SK-N-SH treated with all-trans-retinoic acid at 6 μM for 48 hours (cell line): ENCODE data around the gene RGS2.

Experiments used
- BACH2 ChIP-seq: fragments of 250-450 bp; sonication (Bioruptor Pico); IDR thresholded peaks from 2 replicates; pipeline ENCODE4 v1.9.0; 2021; ENCODE audit warnings: mild to moderate bottlenecking, borderline replicate concordance
- CSDC2 ChIP-seq: fragments of 250-450 bp; sonication (Bioruptor Pico); IDR thresholded peaks from 2 replicates; pipeline ENCODE4 v1.5.0; 2020; ENCODE audit warnings: mild to moderate bottlenecking, moderate library complexity
- GLIS3 ChIP-seq: fragments of 250-450 bp; sonication (Bioruptor Pico); IDR thresholded peaks from 2 replicates; pipeline ENCODE4 v1.5.0; 2020; ENCODE audit warnings: mild to moderate bottlenecking, moderate library complexity
- ISL1 ChIP-seq: fragments of 250-450 bp; sonication (Bioruptor Pico); IDR thresholded peaks from 2 replicates; pipeline ENCODE4 v2.1.2; 2022; ENCODE audit warnings: mild to moderate bottlenecking, moderate library complexity
- OSR1 ChIP-seq: fragments of 250-450 bp; sonication (Bioruptor Pico); IDR thresholded peaks from 2 replicates; pipeline ENCODE4 v1.8.0; 2022; ENCODE audit warnings: moderate library complexity, mild to moderate bottlenecking, inconsistent platforms
- TCF4 ChIP-seq: fragments of 250-450 bp; sonication (Bioruptor Pico); IDR thresholded peaks from 2 replicates; pipeline ENCODE4 v1.8.0; 2021; ENCODE audit warnings: mild to moderate bottlenecking, moderate library complexity, borderline replicate concordance
- TOX ChIP-seq: fragments of 250-450 bp; sonication (Bioruptor Pico); IDR thresholded peaks from 2 replicates; pipeline ENCODE4 v1.8.0; 2021; ENCODE audit warnings: mild to moderate bottlenecking, moderate library complexity, borderline replicate concordance
- ZFP3 ChIP-seq: fragments of 250-450 bp; sonication (Bioruptor Pico); IDR thresholded peaks from 2 replicates; pipeline ENCODE4 v1.5.0; 2020; ENCODE audit warnings: mild to moderate bottlenecking, moderate library complexity
- ZNF8 ChIP-seq: fragments of 450-650 bp; formaldehyde crosslinking; IDR thresholded peaks from 2 replicates; pipeline ENCODE4 v1.5.0; 2020; ENCODE audit warnings: mild to moderate bottlenecking, moderate library complexity
- TF ChIP-seq, protein P1 (sequence below): fragments of 250-450 bp; sonication (Bioruptor Pico); IDR thresholded peaks from 2 replicates; pipeline ENCODE4 v1.8.0; 2020; ENCODE audit warnings: mild to moderate bottlenecking, moderate library complexity, borderline replicate concordance
- TF ChIP-seq, protein P2 (sequence below): fragments of 250-450 bp; sonication (Bioruptor Pico); IDR thresholded peaks from 2 replicates; pipeline ENCODE4 v1.5.0; 2020; ENCODE audit warnings: mild to moderate bottlenecking, moderate library complexity
- TF ChIP-seq, protein P3 (sequence below): fragments of 250-450 bp; sonication (Bioruptor Pico); IDR thresholded peaks from 2 replicates; pipeline ENCODE4 v1.8.0; 2021; ENCODE audit warnings: low read depth, mild to moderate bottlenecking, moderate library complexity, borderline replicate concordance

- TF ChIP-seq, protein P1, sequence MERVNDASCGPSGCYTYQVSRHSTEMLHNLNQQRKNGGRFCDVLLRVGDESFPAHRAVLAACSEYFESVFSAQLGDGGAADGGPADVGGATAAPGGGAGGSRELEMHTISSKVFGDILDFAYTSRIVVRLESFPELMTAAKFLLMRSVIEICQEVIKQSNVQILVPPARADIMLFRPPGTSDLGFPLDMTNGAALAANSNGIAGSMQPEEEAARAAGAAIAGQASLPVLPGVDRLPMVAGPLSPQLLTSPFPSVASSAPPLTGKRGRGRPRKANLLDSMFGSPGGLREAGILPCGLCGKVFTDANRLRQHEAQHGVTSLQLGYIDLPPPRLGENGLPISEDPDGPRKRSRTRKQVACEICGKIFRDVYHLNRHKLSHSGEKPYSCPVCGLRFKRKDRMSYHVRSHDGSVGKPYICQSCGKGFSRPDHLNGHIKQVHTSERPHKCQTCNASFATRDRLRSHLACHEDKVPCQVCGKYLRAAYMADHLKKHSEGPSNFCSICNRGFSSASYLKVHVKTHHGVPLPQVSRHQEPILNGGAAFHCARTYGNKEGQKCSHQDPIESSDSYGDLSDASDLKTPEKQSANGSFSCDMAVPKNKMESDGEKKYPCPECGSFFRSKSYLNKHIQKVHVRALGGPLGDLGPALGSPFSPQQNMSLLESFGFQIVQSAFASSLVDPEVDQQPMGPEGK (CRISPR knock-in tag): no peak
- TF ChIP-seq, protein P2, sequence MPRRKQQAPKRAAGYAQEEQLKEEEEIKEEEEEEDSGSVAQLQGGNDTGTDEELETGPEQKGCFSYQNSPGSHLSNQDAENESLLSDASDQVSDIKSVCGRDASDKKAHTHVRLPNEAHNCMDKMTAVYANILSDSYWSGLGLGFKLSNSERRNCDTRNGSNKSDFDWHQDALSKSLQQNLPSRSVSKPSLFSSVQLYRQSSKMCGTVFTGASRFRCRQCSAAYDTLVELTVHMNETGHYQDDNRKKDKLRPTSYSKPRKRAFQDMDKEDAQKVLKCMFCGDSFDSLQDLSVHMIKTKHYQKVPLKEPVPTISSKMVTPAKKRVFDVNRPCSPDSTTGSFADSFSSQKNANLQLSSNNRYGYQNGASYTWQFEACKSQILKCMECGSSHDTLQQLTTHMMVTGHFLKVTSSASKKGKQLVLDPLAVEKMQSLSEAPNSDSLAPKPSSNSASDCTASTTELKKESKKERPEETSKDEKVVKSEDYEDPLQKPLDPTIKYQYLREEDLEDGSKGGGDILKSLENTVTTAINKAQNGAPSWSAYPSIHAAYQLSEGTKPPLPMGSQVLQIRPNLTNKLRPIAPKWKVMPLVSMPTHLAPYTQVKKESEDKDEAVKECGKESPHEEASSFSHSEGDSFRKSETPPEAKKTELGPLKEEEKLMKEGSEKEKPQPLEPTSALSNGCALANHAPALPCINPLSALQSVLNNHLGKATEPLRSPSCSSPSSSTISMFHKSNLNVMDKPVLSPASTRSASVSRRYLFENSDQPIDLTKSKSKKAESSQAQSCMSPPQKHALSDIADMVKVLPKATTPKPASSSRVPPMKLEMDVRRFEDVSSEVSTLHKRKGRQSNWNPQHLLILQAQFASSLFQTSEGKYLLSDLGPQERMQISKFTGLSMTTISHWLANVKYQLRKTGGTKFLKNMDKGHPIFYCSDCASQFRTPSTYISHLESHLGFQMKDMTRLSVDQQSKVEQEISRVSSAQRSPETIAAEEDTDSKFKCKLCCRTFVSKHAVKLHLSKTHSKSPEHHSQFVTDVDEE (CRISPR knock-in tag): no peak
- TF ChIP-seq TOX (CRISPR knock-in tag) (no peak), TCF4 (CRISPR knock-in tag) (no peak), GLIS3 (CRISPR knock-in tag) (no peak), ISL1 (CRISPR knock-in tag) (no peak), ZFP3 (CRISPR knock-in tag) (no peak), BACH2 (no peak), OSR1 (CRISPR knock-in tag) (no peak), CSDC2 (CRISPR knock-in tag) (no peak), ZNF8 (no peak)
- TF ChIP-seq, protein P3, sequence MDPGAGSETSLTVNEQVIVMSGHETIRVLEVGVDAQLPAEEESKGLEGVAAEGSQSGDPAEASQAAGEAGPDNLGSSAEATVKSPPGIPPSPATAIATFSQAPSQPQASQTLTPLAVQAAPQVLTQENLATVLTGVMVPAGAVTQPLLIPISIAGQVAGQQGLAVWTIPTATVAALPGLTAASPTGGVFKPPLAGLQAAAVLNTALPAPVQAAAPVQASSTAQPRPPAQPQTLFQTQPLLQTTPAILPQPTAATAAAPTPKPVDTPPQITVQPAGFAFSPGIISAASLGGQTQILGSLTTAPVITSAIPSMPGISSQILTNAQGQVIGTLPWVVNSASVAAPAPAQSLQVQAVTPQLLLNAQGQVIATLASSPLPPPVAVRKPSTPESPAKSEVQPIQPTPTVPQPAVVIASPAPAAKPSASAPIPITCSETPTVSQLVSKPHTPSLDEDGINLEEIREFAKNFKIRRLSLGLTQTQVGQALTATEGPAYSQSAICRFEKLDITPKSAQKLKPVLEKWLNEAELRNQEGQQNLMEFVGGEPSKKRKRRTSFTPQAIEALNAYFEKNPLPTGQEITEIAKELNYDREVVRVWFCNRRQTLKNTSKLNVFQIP: no peak
These were observed 31.8 kb upstream of the RGS2 start for GRCh38 chr1:192776998-192777397.
